ENCODE results near the gene BRD8.
"Not testable (repeated sequence)": the region's sequence is repeated elsewhere in the genome, so short reads cannot be mapped to it uniquely, and the experiment has no call there.

BRD8 gene, protein sequence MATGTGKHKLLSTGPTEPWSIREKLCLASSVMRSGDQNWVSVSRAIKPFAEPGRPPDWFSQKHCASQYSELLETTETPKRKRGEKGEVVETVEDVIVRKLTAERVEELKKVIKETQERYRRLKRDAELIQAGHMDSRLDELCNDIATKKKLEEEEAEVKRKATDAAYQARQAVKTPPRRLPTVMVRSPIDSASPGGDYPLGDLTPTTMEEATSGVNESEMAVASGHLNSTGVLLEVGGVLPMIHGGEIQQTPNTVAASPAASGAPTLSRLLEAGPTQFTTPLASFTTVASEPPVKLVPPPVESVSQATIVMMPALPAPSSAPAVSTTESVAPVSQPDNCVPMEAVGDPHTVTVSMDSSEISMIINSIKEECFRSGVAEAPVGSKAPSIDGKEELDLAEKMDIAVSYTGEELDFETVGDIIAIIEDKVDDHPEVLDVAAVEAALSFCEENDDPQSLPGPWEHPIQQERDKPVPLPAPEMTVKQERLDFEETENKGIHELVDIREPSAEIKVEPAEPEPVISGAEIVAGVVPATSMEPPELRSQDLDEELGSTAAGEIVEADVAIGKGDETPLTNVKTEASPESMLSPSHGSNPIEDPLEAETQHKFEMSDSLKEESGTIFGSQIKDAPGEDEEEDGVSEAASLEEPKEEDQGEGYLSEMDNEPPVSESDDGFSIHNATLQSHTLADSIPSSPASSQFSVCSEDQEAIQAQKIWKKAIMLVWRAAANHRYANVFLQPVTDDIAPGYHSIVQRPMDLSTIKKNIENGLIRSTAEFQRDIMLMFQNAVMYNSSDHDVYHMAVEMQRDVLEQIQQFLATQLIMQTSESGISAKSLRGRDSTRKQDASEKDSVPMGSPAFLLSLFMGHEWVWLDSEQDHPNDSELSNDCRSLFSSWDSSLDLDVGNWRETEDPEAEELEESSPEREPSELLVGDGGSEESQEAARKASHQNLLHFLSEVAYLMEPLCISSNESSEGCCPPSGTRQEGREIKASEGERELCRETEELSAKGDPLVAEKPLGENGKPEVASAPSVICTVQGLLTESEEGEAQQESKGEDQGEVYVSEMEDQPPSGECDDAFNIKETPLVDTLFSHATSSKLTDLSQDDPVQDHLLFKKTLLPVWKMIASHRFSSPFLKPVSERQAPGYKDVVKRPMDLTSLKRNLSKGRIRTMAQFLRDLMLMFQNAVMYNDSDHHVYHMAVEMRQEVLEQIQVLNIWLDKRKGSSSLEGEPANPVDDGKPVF

DNA sequence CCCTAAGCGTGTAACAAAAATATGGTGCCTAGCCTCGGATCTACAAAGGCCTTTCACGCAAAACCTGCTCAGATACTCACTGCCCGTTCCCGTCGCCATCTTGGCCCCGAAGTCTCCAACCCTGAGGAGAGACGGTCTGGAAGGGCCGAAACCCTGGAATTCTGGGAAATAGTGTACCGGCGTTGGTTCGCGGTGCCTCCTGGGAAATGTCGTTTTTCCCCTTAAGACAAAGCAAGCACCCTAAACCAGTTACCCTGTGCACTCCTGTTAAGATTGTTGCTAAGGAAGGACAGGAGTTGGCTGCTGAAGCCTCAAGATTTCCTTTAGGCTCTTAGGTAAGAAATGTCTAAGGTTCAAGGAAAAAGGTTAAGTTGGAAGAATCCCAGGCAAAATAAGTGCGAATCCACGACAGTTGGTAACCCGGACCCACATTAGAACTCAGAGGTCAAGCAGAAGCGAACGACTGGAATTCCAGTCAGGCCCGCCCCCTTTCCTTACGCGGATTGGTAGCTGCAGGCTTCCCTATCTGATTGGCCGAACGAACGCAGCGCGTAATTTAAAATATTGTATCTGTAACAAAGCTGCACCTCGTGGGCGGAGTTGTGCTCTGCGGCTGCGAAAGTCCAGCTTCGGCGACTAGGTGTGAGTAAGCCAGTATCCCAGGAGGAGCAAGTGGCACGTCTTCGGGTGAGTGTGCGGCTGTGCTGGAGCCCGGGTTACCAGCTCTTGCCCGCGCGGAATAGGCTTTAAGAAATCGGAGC lies at the start of gene BRD8, which contains the start of gene KIF20A:
BRD8 (minus strand) TSS at position 115 of the 761 bp plus-strand sequence; CDS start at position 99, 16 bp downstream.
KIF20A (plus strand) TSS at position 597 of the 761 bp plus-strand sequence. CDS start 569 bp downstream, outside the sequence.
- peak; percentile 94 for DNase-seq

DNA sequence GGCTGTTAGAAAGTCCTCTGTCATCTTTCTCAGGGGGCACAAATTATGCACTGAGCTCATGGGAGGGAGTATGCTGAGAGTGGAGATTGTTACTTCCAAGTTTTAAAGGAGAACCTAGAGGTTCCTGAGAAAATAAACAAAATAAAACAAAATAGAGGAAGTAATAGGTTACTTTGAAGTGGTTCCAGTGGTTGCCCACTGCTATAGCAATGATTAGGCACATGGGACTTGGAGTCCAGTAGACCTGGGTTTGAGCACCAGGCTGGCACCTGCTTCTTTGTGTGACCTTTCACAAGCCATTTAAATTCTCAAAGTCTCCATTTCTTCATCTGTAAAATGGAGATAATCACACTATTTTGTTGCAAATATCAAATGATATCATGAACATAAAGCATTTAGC lies 48.5 kb upstream of the BRD8 start:
- no peak for DNase-seq

DNA sequence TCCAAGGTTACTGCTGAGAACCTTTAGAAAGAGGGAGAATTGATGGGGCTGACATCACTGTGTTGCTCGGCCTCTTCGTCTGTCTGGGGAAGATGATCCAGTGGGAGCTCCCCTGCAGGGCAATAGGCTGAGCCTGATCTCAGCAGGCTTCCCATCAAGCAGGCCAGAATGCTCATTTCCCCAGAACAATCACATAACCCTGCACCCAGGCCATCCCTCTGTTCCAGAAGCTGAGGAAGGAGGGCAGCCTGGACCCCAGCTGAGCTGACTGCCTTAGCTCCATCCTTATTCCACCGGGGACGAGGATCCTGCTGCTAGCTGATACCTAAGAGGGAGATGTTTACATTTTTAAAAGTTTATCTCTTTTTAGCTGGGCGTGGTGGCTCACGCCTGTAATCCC lies 46.3 kb upstream of the BRD8 start:
- no peak for DNase-seq

DNA sequence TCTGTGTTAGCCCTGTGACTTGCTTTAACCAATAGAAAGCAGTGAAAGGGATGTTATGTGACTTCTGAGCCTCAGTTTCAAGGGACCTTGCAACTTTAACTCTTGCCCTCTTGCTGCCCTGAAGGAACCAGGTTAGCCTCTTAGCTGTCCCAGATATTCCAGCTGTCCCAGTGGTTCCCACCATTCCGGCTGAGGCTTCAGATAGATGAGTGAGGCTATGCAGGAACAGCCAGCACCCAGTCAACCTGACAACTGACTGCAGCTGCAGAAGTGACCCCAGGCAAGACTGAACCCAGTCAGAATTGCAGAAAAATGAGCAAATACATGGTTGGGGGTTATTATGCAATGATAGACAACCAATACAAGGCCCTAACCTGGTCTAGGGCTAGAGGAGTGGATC lies 45.1 kb upstream of the BRD8 start:
- no peak for DNase-seq

DNA sequence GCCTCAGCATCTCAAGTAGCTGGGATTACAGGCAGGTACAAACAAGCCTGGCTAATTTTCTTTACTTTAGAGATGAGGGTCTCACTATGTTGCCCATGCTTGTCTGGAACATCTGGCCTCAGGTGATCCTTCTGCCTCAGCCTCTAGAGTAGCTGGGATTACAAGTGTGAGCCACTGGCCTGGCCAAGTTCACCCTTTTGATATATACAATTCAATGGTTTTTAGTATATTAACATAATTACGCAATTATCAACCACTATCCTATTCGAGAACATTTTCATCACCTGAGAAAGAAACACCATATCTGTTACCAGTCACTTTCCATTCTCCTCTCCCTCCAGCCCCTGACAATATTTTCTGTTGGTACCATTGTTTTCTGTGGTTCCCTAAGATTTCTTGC lies 38.4 kb upstream of the BRD8 start:
- no peak for DNase-seq

DNA sequence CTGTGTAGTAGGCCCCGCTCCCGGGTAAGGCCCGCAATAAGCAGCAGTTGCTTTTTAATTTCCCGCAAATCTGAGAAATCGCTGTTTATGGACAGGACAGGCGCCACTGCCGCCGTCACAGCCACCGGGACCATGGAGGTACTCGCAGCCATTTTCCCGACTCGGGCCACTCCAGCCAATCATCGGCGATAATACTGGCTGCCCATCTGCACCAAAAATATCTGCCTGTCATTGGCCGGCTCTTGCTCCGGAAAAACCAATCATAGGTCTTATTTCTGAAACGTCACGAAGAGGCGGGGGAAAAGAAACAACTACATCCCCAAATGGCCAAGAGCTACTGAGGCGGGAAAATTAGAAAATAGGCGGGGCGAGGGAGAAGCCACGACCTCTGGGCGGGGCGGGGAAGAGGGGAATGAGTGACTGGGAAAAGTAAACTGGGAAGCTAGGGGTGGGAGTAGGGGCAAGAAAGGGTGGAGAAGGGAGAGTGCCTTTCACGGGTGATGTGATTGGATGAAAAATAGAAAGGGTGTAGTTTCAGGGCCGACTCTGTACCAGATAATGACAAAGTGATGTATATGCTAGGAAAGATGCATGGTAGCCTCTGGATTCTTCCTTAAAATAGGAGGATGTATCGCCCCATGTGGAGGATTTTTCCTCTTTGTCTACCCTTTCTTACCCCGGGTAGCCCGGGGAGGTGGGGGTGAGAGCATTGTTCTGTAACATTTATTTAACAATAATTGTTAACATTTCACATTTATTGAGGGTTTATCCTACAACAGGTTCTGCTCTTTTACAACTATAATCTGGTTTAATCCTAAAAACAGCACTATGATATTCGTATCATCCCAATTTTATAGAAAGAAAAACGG lies 35.0 kb upstream of the BRD8 start, which contains the start of gene CDC23:
CDC23 (minus strand) TSS at position 163 of the 869 bp plus-strand sequence; CDS start at position 152, 11 bp downstream.
- peak; percentile 97 for DNase-seq

DNA sequence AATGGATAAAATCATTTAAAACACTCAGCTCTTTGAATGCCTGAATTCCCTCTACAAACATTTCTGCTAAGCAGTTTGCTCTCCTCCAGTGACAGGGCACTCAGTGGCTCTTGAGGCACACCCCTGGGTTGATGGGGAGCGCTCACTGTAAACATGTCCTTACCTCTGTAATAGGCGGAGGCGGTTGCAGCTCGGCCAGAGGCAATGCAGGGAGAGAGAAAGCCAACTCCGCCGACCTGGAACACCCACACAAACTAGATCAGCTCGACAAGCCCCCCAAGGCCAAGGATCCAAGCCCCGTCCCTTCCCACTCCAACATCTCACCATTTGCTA lies 34.4 kb upstream of the BRD8 start:
- DNase-seq: no peak

DNA sequence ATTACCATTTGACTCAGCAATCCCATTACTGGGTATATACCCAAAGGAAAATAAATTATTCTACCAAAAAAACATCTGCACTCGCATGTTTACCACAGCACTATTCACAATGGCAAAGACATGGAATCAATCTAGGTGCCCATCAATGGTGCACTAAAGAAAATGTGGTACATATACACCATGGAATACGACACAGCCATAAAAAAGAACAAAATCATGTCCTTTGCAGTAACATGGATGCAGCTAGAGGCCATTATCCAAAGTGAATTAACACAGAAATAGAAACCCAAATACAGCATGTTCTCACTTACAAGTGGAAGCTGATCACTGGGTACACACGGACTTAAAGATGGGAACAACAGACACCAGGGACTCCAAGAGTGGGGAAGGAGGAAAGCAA lies 32.6 kb upstream of the BRD8 start:
- DNase-seq: no peak

DNA sequence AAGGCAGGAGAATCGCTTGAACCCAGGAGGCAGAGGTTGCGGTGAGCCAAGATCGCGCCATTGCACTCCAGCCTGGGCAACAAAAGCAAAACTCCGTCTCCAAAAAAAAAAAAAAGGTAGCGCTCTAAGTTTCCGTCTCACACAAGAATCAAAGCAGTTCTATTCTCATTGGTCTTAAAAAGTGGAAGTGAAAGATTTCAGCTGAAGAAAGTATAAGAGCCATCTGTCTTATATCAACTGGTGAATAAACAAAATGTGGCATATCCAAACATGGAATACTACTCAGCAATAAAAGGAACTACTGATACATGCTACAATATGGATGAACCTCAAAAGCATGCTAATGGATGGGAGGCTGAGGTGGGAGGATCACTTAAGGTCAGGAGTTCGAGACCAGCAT lies 15.4 kb upstream of the BRD8 start:
- not testable (repeated sequence) for DNase-seq

DNA sequence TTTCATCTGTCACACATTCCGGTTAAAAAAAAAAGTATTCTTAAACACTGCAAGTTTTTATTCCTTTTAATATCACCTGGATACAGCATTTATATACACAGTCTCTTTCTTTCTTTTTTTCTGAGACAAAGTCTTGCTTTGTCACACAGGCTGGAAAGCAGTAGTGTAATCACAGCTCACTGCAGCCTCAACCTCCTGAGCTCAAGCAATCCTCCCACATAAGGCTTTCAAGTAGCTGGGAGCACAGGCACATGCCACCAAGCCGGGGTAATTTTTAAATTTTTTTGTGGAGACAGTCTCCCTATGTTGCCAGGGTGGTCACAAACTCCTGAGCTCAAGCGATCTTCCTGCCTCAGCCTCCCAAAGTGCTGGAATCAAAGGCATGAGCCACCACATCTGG lies 14.4 kb upstream of the BRD8 start:
- DNase-seq: no peak

DNA sequence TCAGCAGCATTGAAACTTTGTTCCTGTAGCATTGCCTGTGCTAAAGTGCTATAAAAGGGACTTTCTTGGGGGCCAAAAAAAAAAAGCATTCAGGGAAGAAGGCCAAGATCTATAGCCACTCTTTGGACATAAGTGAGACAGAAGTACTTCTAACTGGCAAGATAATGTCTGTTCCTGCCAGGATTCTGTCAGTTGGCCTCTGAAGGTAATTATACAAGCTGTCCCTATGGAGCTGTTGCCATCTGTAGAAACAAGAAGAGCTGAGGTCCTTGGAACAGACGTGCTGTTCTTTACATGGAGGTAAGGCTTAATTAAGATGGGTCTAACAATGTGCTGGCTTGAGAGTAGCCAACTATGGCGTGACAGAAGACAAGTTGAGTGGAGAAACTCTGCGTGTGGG lies 10.2 kb upstream of the BRD8 start:
- DNase-seq: no peak

DNA sequence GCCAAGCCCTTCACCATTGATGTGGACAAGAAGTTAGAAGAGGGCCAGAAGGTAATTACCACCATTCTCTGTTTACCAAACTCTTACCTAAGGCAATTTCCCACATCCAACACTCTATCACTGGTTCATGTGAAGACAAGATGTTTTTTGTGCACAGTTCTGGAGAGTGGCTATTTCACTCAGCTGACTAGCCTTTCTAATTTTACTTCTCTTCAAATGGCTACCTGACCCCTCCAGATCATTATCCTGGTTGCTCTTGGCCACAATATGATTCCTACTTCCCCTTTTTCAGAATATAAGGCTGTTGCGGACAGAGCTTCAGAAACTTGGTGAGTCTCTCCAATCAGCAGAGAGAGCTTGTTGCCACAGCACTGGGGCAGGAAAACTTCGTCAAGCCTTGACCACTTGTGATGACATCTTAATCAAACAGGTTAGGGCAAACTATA lies 7.6 kb upstream of the BRD8 start:
- no peak for DNase-seq

DNA sequence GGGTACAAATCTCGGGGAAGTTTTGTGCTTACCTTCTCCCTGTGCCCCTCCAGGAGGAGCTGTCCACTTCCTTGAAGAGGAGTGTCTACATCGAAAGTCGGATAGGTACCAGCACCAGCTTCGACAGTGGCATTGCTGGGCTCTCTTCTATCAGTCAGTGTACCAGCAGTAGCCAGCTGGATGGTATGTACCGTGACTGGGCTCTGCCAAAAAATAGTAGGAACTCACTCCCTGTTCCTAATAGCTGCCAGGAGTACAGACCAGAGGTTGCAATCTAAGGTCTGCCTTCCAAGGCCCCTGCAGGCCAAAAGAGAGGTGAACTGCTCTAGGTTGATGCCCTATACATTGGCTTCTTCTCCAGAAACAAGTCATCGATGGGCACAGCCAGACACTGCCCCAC lies 4.4 kb upstream of the BRD8 start:
- no peak for DNase-seq

DNA sequence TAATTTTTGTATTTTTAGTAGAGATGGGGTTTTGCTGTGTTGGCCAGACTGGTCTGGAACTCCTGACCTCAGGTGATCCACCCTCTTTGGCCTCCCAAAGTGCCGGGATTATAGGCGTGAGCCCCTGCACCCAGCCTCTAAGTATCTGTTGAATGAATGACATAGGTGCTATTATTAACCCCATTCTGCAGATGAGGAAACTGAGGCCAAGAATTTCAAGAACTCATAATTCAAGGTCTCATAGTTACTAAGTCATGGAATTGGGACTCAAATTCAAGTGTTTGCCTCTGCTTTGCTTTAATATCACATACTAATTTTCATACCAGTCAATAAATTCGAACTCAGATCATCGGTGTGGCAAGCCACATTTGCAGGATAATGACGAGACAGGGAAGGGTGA lies 2.4 kb upstream of the BRD8 start:
- no peak for DNase-seq

DNA sequence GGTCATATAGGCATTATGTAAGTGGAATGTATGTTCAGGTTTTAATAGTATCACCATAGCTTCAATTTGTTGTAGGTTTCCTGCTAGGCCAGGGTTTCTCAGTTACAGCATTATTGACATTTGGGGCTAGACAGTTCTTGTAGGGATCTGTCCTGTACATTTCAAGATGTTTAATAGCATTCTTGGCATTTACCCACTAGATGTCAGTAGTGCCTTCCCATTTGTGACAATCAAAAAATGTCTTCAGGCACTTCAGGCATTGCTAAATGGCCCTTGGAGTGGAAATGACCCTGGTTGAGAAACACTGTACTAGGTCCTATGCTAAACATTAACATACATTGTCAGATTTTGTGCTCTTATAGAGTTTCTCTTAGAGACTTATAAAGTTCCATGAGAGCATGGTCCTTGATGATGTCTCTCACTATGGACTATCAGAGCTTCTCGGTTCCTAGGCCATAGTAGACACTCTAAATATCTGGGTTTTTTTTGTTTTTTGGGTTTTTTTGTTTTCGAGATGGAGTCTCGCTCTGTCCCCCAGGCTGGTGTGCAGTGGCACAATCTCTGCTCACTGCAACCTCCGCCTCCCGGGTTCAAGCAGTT lies 1.9 kb upstream of the BRD8 start:
- peak; percentile 56 for DNase-seq

DNA sequence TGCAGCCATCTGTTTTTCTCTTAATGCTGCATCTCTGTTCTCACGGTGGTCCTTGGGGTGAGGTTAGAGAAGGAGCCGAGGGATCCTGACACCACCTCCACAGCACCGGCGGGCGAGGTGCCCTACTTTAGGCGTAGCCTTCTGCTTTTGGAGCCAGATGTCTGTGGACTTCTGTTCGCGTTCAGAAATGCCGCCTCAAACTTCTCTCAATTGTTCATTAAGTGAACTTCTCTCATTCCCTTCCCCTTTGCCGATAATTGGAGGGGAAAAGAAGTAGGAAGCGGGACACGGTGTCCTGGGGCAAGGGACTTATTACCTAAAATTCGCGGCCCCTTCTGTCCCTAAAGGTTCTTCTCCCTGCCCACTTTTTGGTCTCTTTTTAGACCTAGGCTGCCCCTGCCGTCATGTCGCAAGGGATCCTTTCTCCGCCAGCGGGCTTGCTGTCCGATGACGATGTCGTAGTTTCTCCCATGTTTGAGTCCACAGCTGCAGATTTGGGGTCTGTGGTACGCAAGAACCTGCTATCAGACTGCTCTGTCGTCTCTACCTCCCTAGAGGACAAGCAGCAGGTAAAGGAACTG lies 937 bp upstream of the BRD8 start:
- no peak for DNase-seq

DNA sequence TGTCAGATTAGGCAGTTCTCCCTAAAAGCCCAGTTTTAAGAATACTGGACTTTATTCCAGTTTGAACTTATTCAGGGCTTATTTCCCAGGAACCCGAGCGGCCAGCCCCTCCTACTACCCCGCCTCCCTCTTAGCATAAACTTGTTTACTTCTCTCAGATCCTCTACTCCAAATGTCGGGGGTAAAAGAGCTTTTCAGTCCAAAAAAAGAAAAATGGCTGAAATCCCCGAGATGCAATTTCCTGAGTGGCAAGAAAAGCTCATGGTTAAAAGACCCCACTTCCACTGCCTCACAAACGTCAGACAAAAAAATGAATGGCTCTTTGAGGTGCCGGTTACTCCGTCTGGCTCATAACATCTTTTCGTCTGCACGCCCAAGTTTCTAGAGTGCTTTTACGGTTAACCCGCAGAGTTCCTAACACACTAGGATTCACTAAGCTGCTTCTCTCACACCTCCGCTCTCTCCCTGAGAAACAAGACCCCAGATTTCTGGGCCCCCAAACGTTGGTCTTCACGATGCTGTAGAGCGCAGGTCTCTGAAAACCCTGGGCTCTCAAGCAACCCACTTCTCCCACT lies 402 bp downstream of the BRD8 start:
- peak; percentile 26 for DNase-seq

DNA sequence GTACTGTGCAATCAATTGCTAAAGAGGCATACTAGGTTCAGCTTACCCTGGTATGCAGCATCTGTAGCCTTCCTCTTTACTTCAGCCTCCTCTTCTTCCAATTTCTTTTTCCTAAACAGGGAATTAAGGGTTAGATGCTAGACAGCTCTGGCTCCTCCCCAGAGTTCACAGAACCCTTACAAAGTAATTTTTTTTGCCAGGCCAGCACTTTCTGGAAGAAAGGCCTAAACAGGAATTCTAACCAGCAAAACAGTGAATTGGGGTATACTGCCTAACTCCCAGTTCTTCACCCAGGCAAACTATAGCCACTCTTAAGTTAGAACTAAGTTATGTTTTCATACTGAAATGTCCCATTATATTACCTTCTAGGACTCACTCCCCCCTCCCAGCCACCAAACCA lies 8.1 kb downstream of the BRD8 start:
- no peak for DNase-seq

DNA sequence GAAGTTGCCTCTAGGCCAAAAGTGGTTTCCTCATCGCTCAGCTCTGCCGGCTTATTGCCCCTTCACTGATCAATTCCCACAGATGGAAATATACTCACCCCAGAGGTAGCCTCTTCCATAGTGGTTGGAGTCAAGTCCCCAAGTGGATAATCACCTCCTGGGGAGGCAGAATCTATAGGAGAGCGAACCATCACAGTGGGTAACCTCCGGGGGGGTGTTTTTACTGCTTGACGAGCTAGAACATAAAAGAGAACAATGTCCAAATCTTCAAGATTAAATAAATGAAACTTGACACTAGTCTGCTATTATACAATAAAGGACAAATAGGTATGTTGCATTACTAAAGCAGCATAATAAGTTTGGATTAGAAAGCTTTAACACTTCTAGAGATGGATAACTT lies 9.3 kb downstream of the BRD8 start:
- DNase-seq: no peak

DNA sequence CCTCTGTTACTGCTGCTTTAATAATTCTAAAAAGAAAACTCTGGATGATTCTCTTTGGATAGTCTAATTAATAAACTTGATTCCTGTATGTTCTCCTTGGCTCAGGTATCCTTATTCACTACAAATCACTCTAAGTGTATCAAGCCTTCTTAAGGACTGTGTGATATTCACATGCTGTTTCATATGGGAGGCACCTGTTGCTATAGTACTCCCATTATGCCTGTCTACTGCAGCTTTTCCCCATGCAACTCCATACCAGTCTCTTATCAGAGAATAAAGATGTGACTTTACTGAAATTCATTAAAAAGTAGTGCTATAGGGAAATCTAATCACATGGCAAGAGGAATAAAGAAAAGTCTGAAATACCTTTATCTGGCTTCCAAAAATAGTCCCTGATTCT lies 14.7 kb downstream of the BRD8 start:
- no peak for DNase-seq

Data from CD4-positive, alpha-beta T cell treated with Interleukin-10 for 1 hour (primary cell).